Testis (tissue), 2 donors: Measurements from ENCODE around the gene GOLT1A.

ENCODE experiments used
- POLR2A ChIP-seq: fragments of 450-650 bp; IDR thresholded peaks from one replicate; pipeline ENCODE4 v1.6.1; 2017; ENCODE audit warnings: antibody characterized with exemption, mild to moderate bottlenecking, moderate library complexity
- TF ChIP-seq, protein P1 (sequence below), 3 experiments: fragments of 450-650 bp in 2 of 3; fragments of 200-600 bp in 1 of 3; sonication (generic) in 1 of 3; IDR thresholded peaks; one replicate each; pipeline ENCODE4 v1.5.1; 2016 to 2019; ENCODE audit warnings: antibody characterized with exemption in 3 of 3, mild to moderate bottlenecking in 2 of 3, moderate library complexity in 1 of 3

DNA sequence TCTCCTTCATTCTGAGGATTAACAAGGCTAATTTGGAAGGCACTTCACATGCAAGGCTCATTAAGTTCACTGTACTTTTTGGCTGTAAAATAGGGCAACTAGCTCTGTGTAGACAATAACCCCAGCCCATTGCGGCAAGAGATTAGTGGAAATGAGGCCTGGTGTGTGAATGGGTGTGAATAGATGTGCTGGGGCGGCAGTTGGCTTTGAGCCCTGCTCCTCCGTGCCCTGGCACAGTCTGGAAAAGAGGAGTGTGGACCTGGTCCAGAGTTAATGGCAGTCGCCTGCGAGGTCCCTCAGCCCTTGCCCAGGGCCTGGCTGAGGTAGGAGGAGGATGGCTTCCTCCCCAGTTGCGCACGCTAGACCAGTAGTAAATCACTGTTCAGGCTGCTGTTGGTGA is 22.3 kb downstream of the GOLT1A start:
- TF ChIP-seq, protein P1, sequence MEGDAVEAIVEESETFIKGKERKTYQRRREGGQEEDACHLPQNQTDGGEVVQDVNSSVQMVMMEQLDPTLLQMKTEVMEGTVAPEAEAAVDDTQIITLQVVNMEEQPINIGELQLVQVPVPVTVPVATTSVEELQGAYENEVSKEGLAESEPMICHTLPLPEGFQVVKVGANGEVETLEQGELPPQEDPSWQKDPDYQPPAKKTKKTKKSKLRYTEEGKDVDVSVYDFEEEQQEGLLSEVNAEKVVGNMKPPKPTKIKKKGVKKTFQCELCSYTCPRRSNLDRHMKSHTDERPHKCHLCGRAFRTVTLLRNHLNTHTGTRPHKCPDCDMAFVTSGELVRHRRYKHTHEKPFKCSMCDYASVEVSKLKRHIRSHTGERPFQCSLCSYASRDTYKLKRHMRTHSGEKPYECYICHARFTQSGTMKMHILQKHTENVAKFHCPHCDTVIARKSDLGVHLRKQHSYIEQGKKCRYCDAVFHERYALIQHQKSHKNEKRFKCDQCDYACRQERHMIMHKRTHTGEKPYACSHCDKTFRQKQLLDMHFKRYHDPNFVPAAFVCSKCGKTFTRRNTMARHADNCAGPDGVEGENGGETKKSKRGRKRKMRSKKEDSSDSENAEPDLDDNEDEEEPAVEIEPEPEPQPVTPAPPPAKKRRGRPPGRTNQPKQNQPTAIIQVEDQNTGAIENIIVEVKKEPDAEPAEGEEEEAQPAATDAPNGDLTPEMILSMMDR (IDR thresholded peaks at IDR 0.05) = no peak
- TF ChIP-seq POLR2A = no peak
